K562 (cell line): Measurements from ENCODE around the gene NDUFS6. TPM values are rescaled to one million over a fixed set of nuclear protein-coding genes. Genes with fewer than 3 reads are reported as not detected.

Experiments
- ATAC-seq: fragments of 200-7000 bp; cut with Tn5 transposase; 3 replicates; pipeline ENCODE4 v1.9.1; 2020; ENCODE audit warnings: moderate library complexity
- BruUV-seq: library from RNA; stranded (reverse); fragments of 400-500 nt; replicated peaks from 2 replicates; lab custom pipeline; 2021; lab: Mats Ljungman, UMichigan
- CTCF ChIA-PET: fragments of 300-600 bp; formaldehyde crosslinking; extraction: SDS; loops from one replicate; lab custom pipeline; 2021; ENCODE audit warnings: low intra/inter-chr PET ratio; lab: Yijun Ruan, JAX
- POLR2A ChIA-PET: fragments of 300-600, 350-650 bp; sonication (Branson Sonifier 250); formaldehyde crosslinking; extraction: SDS; loops from one replicate; lab custom pipeline; 2021; ENCODE audit warnings: antibody characterized with exemption, inconsistent platforms; lab: Yijun Ruan, JAX
- DNase-seq, 4 experiments: peaks; one replicate each; pipeline versions ENCODE4 v3.0.0 to v3.0.0-alpha.2; 2011 to 2018; ENCODE audit warnings: low spot score in 3 of 4, mixed read lengths in 3 of 4; ENCODE audit errors: extremely low read depth in 1 of 4
- FAIRE-seq: peaks from 2 replicates; lab custom pipeline; 2011; peaks lifted over from hg19 to GRCh38; lab: Jason Lieb, UNC
- H2AFZ ChIP-seq: 2 replicates; pipeline ENCODE4 v1.6.0; 2011; ENCODE audit warnings: low read depth, low read length, control low read depth, inconsistent platforms
- H3K27ac ChIP-seq: fragments of 200-600 bp; 3 replicates; pipeline ENCODE4 v1.8.0; 2011; ENCODE audit warnings: low read depth, mild to moderate bottlenecking, control low read depth, inconsistent platforms, low read length, moderate library complexity, mixed read lengths; ENCODE audit errors: extremely low read depth
- H3K27me3 ChIP-seq, 2 experiments: fragments of 300-600 bp in 1 of 2; 2 replicates in 1 of 2; 3 replicates in 1 of 2; pipeline versions ENCODE4 v1.6.0 to v1.8.0; 2011; ENCODE audit warnings: inconsistent platforms in 2 of 2, low read length in 2 of 2, mild to moderate bottlenecking in 1 of 2, mixed read lengths in 1 of 2, moderate library complexity in 1 of 2; ENCODE audit not compliant: control insufficient read depth in 2 of 2, insufficient read depth in 2 of 2
- H3K36me3 ChIP-seq: fragments of 300-600 bp; 3 replicates; pipeline ENCODE4 v1.8.0; 2011; ENCODE audit warnings: mild to moderate bottlenecking, low read length, inconsistent platforms; ENCODE audit not compliant: control insufficient read depth, insufficient read depth
- H3K4me1 ChIP-seq, 2 experiments: fragments of 200-600 bp in 1 of 2; replicated peaks in 1 of 2; 2 replicates in 1 of 2; 3 replicates in 1 of 2; pipeline versions ENCODE4 v1.5.1 to v1.8.0; 2011; ENCODE audit warnings: inconsistent platforms in 2 of 2, low read length in 2 of 2, mild to moderate bottlenecking in 1 of 2, mixed read lengths in 1 of 2, moderate library complexity in 1 of 2; ENCODE audit not compliant: control insufficient read depth in 2 of 2, insufficient read depth in 2 of 2
- H3K4me2 ChIP-seq: 2 replicates; pipeline ENCODE4 v1.6.1; 2011; ENCODE audit warnings: low read length, control low read depth, inconsistent platforms, mixed read lengths; ENCODE audit not compliant: insufficient read depth
- H3K4me3 ChIP-seq: fragments of 200-600 bp; sonication (generic), shearing (Covaris generic); 2 replicates; pipeline ENCODE4 v1.5.1; 2016; ENCODE audit warnings: control low read depth, inconsistent platforms
- H3K79me2 ChIP-seq: fragments of 200-600 bp; 3 replicates; pipeline ENCODE4 v1.8.0; 2011; ENCODE audit warnings: low read length, inconsistent platforms; ENCODE audit not compliant: control insufficient read depth, insufficient read depth
- H3K9ac ChIP-seq, 2 experiments: 2 replicates each; pipeline versions ENCODE4 v1.6.0 to v1.6.1; 2011; ENCODE audit warnings: low read depth in 2 of 2, low read length in 2 of 2, control low read depth in 1 of 2, inconsistent platforms in 1 of 2, mild to moderate bottlenecking in 1 of 2, mixed read lengths in 1 of 2; ENCODE audit not compliant: insufficient read depth in 1 of 2
- H3K9me1 ChIP-seq: one replicate; pipeline ENCODE4 v1.6.0; 2011; ENCODE audit warnings: inconsistent platforms, mild to moderate bottlenecking, low read length, moderate library complexity; ENCODE audit not compliant: control insufficient read depth, insufficient read depth
- H3K9me3 ChIP-seq: replicated peaks from 2 replicates; pipeline ENCODE4 v1.5.1; 2011; ENCODE audit warnings: low read depth, low read length, inconsistent platforms; ENCODE audit not compliant: control insufficient read depth, insufficient read depth
- H4K20me1 ChIP-seq: replicated peaks from 2 replicates; pipeline ENCODE4 v1.6.1; 2011; ENCODE audit warnings: low read length, inconsistent platforms, mixed read lengths; ENCODE audit not compliant: control insufficient read depth, insufficient read depth
- CEBPB ChIP-seq: fragments of 450-650 bp; IDR thresholded peaks from 2 replicates; pipeline ENCODE4 v1.6.1; 2016; ENCODE audit warnings: missing genetic modification characterization, missing compliant biosample characterization
- MTA3 ChIP-seq: fragments of 450-650 bp; formaldehyde crosslinking; IDR thresholded peaks from 2 replicates; pipeline ENCODE4 v1.6.1; 2017; ENCODE audit warnings: mild to moderate bottlenecking, borderline replicate concordance
- NFATC3 ChIP-seq: fragments of 450-650 bp; IDR thresholded peaks from 2 replicates; pipeline ENCODE4 v1.6.1; 2017; ENCODE audit warnings: mild to moderate bottlenecking
- PREB ChIP-seq: sonication (generic); formaldehyde crosslinking; IDR thresholded peaks from 2 replicates; pipeline ENCODE4 v1.8.1; 2023; ENCODE audit warnings: mild to moderate bottlenecking, missing genetic modification reagents
- TCF3 ChIP-seq: sonication (generic); formaldehyde crosslinking; IDR thresholded peaks from 2 replicates; pipeline ENCODE4 v1.4.0; 2020; ENCODE audit warnings: mild to moderate bottlenecking, missing genetic modification reagents
- WGBS: fragments of 100-300 bp; shearing (Covaris generic); methylation state at CpG from one replicate; pipeline ENCODE4 v1.1.6; 2016; ENCODE audit warnings: low coverage, mixed read lengths; ENCODE audit not compliant: insufficient coverage; ENCODE audit errors: missing lambda C conversion rate; 5-methylcytosine and 5-hydroxymethylcytosine counted together
- in situ Hi-C: fragments of 300-500 bp; cut with MboI; formaldehyde crosslinking; loops from 4 replicates; pipeline ENCODE4 v1.15.0; 2018; ENCODE audit warnings: inconsistent platforms, mixed read lengths
- intact Hi-C: fragments of 100-400 bp; cut with micrococcal nuclease; formaldehyde crosslinking; loops from 2 replicates; pipeline ENCODE4 v1.14.2; 2022
- polyA plus RNA-seq, 8 experiments: library from polyadenylated mRNA; depleted of rRNA in 4 of 8; stranded (reverse) in 5 of 8; unstranded in 3 of 8; fragments of >200 nt; fragmentation: Nextera tagmentation in 2 of 8; fragmentation: Illumina TruSeq in 1 of 8; extraction: Ambion mirVana in 2 of 8; extraction: Trizol in 1 of 8; gene quantifications; 2 replicates each; pipeline versions ENCODE4 v1.2.1 to v1.2.3, GENCODE V29; 2011 to 2014; ENCODE audit warnings: inconsistent platforms in 1 of 8, missing spikeins in 1 of 8
- total RNA-seq, 7 experiments: library from RNA; depleted of rRNA in 6 of 7; stranded (reverse); fragments of >200 nt in 6 of 7; fragmentation: Illumina TruSeq in 2 of 7; extraction: Trizol in 2 of 7; gene quantifications; 2 replicates each; pipeline versions ENCODE4 v1.2.1 to v1.2.3, GENCODE V29; 2011 to 2021; ENCODE audit warnings: low replicate concordance in 1 of 7

Gene NDUFS6
- total and polyA plus RNA-seq, 9 of the 15 experiments (the other 6 are each of a cell fraction or from before 2014, with no cell fraction given) = 36.1 to 291 (median 77.0) TPM

GRCh38 chr5:1781107-1781506 is 20.1 kb upstream of the NDUFS6 start:
- CTCF ChIA-PET = no interaction called here
- no peak for DNase-seq
- intact Hi-C loops = no loop called here
- Histone ChIP-seq H3K4me3 (no peak overlapping the region), H3K9me1 (no peaks in the 10 kb centered on the region), H3K27me3 (peaks cover 75 to 94% of the 10 kb centered on the region in 2 experiments)
- TF ChIP-seq CEBPB (tag) = no peak
- TF ChIP-seq NFATC3 = no peak
- no peak for TF ChIP-seq TCF3 (CRISPR knock-in tag)
- TF ChIP-seq PREB (CRISPR knock-in tag) = no peak
- TF ChIP-seq MTA3 = no peak
- TF ChIP-seq, all 486 proteins: peak for 0
- peaks cover 0 to 7% of the 10 kb centered on the region in 2 experiments; a peak in 2 of 5 replicates for H3K4me1 ChIP-seq
- H3K9ac ChIP-seq = no peak overlapping the region
- WGBS = 3% methylated on average over 6 of the region's 6 CpGs
- no peak for ATAC-seq
- no TSS peak for BruUV-seq
- POLR2A ChIA-PET = no interaction called here
- FAIRE-seq = no peak
- H3K79me2 ChIP-seq = no peaks in the 10 kb centered on the region
- H2AFZ ChIP-seq = no peak overlapping the region
- no peak overlapping the region for H3K4me2 ChIP-seq
- in situ Hi-C loops = no loop called here
- H3K27ac ChIP-seq = no peak overlapping the region
- no peaks in the 10 kb centered on the region; the same call in none of the 2 replicates for H4K20me1 ChIP-seq
- no peaks in the 10 kb centered on the region for H3K9me3 ChIP-seq
- no peaks in the 10 kb centered on the region for H3K36me3 ChIP-seq
